Stimulated activated naive CD4-positive, alpha-beta T cell (primary cell): ENCODE data around the gene TSPAN12.
"Not testable (repeated sequence)": the region's sequence is repeated elsewhere in the genome, so short reads cannot be mapped to it uniquely, and the experiment has no call there.

Experiments
- DNase-seq, 6 experiments: peaks; one replicate each; lab custom pipeline; 2025; lab: John Stamatoyannopoulos, UW

TSPAN12 gene

DNA sequence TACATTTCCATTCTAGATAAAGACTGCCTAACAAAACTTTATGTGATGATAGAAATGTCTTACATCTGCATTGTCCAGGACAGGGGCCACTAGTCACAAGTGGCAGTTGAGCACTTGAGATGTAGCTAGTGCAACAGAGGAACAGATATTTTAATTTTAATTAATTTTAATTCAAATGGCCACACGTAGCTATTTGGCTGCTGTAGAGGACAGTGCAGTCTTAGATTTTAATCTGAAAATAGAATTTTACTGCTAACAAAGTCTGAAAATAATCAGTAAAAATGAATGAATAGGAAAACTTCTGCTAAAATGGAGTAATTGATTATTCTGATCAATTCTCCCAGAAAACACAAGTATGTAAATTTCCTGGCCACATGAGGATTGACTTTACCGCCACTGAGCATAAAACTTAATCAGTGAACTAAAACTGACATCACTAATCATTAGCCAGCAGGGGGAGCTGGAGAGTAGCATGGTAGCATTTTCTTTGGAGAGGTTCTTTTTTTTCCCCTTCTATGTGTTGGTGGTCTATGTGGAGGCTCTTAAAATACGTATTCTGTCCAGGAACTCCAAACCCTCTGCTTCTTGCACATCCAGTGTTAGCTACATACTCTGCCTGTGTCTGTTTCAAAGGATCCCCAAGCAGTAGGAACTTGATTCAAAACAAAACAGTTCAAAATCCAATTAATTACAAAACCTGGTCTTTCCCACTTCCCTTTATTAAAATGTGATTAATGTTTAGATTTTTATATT, 52.1 kb downstream of the TSPAN12 start:
- peak in 4 of 6 experiments; percentile 5 to 52 (median 14) for DNase-seq

DNA sequence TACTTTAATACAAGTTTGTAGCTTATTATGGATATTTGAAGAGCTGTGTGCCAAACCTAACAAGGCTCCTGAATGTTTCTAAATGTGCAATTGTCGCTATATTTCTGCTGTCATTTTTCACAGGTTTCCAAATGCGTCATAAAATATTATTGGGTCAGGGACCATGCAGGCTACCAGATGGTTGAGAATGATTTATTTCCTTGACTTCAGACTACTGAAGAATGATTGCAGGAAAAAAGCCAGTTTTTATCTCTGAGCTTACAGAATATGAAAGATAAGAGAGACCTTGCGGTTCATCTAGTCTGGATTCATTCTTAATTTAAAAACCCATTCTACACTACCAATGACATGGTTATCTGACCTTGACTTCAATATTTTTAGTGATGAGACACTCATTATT, 55.2 kb downstream of the TSPAN12 start:
- DNase-seq = no peak

DNA sequence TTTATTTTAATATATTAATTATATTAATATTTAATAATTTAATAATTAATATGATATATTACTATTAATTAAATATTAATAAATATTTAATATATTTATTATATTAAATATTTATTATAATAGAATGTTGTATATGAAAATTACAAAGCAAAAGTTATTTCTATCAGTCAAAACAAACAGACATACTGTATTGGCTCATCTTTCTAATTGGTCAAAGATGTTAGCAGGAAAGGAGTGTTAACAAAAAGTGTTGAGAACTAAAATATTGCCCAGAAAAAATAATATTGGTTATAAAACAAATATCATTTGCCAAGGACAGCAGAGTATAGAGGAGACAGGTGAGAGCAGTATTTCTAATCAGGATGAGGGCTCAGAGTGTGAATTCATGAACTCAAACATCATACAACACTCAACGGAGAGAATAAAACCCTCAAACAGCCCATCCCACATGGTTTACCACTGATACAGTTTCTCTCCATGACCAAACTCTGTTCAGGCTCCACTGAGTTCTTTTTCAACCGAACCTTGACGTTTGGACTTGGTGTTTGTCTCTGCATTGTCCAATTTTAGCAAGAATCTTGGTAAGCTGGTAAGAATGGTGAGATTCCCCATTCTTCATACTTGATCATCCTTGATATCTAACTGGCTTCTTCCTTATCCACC, 58.0 kb downstream of the TSPAN12 start:
- no peak for DNase-seq

DNA sequence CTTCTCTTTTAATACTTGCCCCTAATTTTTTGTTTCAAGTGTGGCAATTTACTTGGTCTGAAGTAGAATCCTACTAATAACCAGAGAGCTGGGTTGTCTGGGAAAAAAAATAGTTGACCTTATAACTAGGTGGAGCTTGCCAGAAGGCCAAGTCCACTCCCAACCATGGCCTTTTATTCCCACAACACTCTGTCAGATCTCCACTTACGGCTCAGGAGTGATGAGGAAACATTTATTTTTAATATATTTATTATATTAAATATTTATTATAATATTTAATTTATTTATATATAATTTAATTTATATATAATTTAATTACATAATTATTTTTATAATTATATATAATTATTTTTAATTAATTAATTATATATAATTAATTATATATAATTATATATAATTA, 58.8 kb downstream of the TSPAN12 start:
- no peak for DNase-seq

DNA sequence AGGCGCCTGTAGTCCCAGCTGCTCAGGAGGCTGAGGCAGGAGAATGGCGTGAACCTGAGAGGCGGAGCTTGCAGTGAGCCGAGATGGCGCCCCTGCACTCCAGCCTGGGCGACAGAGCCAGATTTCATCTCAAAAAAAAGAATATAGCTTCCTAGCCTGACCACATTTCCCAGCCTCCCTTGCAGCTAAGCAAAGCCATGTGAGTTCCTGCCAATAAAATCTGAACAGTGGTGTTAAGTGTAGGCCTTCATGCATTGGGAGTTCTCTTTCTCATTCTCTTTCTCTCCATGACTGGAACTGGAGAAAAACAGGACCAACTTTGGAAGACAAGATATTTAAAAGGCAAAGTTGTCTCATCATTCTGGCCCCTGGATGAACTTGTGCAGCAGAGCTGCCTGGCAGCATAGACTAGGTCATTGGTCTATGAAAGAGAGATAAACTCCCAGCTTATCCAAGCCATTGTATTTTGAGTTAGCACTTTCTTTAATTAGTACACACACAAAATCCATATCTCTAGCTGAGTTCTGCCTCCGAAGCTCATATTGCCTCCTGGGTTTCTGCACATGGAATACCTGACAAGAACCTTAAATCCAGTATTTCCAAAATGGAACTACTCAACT, 60.8 kb downstream of the TSPAN12 start:
- no peak for DNase-seq

DNA sequence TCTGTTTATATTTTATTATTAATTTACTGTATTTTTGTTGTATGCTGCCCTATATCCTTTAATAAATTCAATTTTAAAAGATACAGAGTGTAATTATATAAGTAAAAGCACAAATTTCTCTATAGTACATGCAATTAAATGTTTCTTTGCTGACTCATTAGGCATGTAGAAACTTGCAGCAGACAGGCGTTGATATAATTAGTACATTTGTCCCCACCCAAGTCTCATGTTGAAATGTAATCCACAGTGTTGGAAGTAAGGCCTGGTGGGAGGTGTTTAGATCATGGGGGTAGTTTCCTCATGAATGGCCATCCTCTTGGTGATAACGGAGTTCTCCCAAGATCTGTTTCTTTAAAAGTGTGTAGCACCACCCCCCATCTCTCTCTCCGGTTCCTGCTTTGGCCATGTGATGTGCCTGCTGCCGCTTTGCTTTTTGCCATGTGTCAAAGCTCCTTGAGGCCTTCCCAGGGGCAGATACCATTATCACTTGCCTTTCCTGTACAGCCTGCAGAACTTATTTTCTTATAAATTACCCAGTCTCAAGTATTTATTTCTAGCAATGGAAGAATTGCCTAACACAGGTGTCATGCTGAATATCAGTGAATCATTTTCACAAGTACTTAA, 63.7 kb downstream of the TSPAN12 start:
- no peak for DNase-seq

DNA sequence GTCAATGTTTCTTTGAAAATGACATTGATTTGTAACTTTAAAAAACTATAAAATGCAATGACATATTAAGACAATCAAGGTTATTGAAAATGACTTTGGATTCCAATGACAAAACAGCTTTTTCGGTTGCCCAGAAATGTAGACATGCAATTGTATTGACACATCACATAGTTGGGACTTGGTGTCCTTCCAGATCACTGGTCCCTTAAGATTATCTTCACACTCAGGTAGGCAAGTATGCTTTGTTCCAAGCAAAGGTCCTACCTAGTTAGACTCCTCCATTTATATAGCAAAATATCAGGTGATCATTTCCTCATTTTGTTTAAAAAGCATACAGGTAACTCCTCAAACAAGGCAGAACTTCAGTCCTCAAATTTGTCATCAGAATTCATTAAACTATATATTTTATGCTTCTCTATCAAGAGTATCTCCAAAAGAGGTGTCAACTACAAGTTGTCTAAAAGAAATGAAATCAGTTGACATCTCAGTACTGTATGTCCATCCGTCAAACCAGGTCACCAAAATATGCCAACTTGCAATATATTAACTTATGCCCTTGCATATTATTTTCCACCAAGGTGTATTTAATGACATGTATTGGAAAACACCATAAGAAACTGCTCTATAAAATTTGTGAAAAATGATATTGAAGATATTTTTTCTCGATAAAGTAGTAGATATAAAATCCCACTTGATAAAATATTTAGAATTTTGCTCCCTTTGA, 64.6 kb downstream of the TSPAN12 start:
- no peak for DNase-seq

DNA sequence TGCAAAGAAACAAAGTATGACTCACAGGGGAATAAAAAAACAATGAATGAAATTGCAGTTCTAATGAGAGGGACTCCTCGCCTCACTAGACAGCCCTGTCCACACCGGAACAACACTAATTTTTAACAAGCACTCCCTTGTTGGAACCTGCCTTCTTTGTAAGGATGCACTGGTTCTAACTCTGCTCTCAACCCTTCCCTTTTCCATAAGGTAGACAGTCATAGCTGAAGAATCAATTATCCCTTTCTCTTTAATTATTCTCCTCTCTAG, 65.1 kb downstream of the TSPAN12 start:
- DNase-seq = no peak

DNA sequence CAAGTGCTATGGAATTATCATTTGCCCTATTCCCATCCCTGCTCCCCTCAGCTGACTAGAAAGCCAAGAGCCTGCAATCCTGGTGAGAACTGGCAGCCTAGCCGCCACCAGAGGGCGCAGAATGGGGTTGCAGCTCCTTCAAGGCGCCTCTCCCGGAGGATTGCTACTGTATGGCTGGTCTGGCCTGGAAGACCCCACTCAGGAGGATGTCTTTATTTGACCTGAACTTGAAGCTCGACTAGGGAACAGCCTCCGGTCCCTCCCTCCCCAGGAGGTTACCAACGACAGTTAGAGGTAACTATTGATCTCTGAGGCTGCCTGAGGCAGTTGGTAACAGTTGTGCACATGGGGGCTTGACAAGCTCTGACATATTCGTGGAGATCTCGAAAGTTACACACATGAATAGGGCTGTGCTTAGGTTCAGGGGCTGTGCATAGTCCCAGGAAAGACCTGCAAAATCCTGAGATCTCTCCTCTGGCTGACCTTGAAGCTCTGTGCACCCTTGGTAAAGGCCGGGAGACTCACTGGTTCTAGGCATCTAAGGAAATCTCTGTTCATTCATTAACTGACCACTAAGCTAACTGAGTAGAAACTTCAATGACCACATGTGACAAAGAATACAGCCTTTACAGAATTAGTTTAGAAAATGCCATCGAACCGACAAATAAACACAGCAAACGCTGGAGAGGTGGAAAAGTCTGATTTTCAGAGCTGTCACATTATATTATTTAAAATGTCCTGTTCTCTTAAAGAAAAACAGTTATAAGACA, 65.7 kb downstream of the TSPAN12 start:
- DNase-seq = peak; percentile 7 to 30 (median 13)

DNA sequence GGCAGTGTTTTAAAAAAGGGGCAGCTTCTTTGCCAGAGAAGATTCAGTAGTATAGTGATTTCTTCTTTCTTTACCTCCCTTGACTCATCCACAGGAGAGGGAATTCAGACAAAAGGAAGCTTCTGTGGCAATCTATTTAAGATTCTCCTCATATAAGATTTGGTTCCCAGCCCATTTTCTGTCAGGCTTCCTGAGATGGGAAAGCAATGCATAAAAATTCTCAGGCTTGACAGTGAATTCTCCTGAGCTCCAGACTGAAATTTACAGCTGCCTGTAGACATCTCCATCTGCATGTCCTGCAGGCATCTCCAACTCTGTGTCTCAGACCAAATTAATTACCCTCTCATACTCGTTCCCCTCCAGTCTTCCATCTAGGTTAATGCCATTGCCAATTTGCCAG, 72.8 kb downstream of the TSPAN12 start:
- DNase-seq = no peak

DNA sequence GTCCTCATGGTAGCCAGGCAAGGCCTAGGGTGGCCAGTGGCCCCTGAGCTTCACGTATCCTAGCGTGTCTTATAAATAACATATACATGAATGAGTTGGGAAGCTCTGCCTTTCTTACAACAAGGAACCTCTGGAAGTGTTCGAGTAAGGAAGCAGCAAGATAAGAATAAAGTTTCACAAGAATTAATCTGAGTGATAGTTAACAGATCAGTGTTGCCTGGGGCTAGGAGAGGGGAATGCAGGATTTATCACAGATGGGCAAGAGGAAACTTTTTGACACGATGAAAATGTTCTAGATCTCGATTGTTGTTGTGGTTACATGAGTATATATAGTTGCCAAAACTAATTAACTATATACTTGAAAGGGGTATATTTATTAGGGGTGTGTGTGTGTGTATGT, 74.2 kb downstream of the TSPAN12 start:
- DNase-seq = no peak

DNA sequence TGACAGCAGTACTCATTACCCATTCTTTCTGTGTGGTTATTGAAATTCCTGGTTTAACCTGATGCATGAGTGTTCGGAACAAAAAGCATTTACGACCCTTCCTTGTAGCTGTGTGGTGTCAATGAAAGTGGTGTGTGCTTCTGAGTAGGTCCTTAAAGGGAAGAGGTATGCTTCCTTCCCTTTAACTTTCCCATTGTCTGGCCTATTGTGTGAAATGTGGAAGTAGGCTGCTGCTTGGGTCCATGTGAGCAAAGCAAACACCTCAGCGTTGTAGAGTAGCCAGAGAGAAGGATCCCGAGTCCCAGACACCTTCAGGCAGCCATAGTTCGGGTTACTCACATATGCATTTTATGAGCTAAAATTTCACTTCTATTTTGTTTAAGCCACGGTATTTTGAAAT, 74.7 kb downstream of the TSPAN12 start:
- no peak for DNase-seq

DNA sequence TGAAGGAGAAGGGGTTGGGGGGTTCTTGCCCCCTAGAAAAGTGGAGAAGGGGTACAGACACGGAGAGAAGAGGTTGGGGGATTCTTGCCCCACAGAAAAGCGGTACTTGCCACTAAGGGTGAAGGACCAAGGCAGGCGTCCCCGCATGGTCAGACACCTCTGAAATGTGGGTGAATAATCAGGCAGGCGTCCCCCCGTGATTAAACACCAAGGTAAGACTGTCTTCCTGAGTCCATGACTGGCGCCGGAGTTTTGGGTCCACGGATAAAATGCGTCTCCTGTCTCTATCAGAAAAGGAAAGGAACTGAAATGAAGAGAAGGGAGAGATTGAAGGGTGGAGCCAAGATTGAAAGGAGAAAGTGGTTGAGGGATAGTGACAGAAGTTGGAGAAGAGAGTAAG, 76.0 kb downstream of the TSPAN12 start:
- DNase-seq = not testable (repeated sequence)

DNA sequence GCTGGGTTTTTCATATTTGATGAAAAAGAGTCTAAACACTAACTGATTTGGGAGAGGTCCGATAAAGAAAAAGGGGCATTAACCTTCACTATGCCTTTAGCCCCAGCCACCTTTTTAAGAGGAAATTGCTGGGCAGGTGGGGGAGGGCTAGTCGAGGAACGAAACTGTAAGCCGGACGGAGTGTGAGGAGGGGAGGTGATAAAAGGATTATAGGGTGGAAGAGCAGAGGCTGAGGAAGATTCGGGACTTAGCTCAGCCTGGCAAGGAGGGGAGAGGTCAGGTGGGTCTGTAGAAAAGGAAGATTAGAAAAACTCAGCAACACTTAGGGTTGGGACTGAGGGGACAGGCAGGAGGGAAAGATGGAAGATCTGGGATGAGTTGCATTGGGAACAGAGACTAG, 77.0 kb downstream of the TSPAN12 start:
- no peak for DNase-seq

DNA sequence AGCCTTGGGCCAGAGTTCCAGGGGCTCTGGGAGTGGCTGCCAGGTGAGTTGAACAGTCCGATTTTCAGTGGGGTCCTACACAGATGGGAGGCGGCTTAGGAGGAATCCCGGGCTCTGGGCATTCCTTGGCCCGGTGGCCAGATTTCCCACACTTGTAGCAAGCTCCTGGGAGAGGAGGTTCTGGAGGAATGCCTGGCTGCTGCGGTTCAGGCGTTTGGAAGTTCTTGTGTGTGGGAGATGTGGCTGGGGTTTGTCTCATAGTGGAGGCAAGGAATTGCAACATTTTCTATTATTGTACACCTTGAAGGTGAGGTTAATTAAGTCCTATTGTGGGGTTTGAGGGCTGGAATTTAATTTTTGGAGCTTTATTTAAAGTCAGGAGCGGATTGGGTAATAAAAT, 77.5 kb downstream of the TSPAN12 start:
- not testable (repeated sequence) for DNase-seq

DNA sequence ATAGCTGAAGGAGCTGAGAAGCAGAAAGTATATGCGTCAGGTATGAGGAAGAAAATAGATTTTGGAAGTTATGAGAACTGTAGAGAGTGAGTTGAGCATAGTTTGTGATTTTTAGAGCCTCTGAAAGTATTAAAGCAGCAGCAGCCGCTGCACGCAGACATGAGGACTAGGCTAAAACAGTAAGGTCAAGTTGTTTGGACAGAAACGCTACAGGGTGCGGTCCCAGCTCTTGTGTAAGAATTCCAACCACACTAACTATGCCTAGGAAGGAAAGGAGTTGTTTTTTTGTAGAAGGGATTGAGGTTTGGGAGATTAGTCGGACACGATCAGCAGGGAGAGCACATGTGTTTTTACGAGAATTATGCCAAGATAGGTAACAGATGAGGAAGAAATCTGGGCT, 78.9 kb downstream of the TSPAN12 start:
- DNase-seq = not testable (repeated sequence)

DNA sequence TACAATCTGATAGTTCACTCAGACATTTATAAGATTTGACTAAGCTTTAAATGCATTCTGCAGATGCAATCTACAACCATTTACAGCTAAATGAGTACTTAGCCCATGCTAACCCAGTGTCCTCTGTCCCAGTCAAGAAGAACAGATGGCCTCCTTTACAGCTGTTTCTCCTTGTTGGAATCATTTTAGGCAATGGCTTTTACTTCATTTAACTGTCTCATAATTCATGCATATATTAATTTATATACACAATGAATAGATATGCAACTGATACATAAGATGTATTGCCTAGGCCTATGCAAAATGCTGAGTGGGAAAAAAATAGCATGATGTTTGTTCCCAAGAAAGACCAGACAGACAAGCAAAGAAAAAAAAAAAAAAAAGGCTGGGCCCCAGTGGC, 82.2 kb downstream of the TSPAN12 start:
- no peak for DNase-seq

DNA sequence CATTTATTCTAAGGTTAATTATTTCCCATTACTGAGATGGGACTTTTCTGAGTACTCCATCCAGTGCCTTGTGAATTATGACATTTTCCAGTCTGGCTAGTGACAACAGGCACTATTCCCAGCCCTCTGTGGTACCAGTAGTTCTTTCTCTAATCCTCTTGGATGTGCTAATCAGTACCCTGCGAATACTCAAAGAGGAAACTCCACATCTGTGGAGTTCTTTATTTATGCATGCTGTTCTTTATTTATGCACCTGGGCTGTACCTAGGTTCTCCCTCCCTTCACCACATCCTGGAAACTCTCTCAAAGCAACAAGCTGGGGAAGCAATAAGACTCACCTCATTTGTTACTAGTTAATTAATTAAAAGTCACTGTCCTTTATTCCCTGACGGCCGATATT, 83.5 kb downstream of the TSPAN12 start:
- DNase-seq = no peak

DNA sequence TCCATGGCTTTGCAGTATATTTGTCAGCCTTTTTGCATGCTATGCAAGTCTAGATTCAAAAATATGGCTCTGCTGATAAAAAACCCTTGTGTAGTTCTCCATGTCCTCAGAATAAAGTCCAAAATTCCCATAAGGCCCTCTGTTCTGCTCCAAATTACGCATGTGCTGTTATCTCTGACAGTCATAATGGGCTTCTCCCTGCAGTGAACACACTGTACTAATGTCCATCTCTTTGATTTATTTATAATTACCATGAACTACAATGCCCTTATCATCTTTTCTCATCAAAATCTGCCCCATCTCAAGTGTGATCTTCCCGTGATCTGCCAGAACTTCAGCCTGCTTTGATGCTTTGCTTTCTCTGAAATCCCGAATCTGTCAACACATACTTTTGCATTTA, 87.7 kb downstream of the TSPAN12 start:
- no peak for DNase-seq

DNA sequence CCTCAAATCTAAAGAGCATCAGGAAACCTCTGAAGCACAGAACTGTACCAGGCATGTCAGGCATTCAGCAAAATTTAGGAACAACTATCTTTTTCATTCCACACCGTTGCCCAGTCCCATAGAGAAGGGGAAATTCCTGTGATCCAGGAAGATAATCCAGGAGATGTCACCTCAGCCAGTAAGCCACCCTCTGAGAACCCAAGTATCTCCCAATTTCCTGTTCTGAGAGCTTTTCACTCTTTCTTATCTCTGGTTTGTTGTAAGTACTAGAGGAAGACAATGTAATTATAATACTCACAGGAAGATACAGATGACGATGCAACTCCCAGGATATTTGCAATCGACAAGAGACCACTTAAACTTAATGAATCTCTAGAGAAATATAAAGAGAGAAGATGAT, 97.1 kb downstream of the TSPAN12 start:
- no peak for DNase-seq

DNA sequence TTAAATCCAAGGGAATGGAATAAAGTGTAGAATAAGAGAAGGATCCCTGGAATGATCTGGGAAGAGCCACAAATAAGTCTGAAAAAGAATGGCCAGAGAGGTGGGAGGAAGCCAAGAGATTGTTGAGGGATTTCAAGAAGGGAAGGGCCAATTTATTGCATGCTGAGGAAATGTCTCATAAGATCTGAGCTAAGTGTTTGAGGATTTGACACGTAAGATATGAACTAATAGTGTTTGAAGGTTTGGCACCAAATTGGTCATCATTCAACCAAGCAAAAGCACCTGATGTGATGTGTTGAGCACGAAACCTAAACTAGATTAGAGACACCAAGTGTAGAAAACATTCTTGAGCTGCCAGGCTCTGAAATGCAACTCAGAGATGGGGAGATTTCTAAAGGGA, 97.9 kb downstream of the TSPAN12 start:
- no peak for DNase-seq

DNA sequence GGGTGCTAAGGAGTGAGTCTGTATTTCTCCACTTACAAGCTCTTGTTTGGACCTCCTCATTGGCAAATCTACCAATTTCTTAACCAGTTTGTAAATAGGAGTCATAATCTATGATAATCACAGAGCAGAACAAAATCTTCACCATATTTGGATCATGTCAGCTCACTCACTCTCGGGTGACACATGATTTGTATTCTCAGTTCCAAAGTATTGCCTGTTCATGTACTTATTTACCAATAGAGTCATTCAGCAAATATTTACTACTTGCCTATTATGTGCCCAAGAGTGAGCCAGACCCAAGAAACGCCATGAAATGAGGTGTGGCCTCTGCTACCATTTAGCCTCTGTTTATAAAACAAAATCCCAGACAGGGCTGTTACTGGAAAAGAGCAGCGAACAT, 114.8 kb downstream of the TSPAN12 start:
- DNase-seq = no peak
